GM06990 (cell line): ENCODE measurements around the gene RPS13.
A peak's percentile ranks its signal among the peaks of the same experiment; 100 is the strongest.
"Not testable (repeated sequence)": the region's sequence is repeated elsewhere in the genome, so short reads cannot be mapped to it uniquely, and the experiment has no call there.

Source experiments
- DNase-seq: peaks from one replicate; pipeline ENCODE4 v3.0.0-alpha.2; 2011; ENCODE audit not compliant: insufficient read length; ENCODE audit errors: extremely low read depth
- H3K27me3 ChIP-seq: replicated peaks from 2 replicates; pipeline ENCODE4 v1.6.0; 2011; ENCODE audit warnings: low read length; ENCODE audit not compliant: control insufficient read depth, insufficient read depth
- H3K36me3 ChIP-seq: 2 replicates; pipeline ENCODE4 v1.5.1; 2011; ENCODE audit warnings: low read length; ENCODE audit not compliant: control insufficient read depth, insufficient read depth
- H3K4me3 ChIP-seq: replicated peaks from 2 replicates; pipeline ENCODE4 v1.5.1; 2011; ENCODE audit warnings: low read depth, mild to moderate bottlenecking, control low read depth, low read length
- CTCF ChIP-seq: IDR thresholded peaks from 2 replicates; pipeline ENCODE4 v1.5.1; 2011; ENCODE audit warnings: low read length, control low read depth, mild to moderate bottlenecking, inconsistent platforms; ENCODE audit not compliant: insufficient read depth, poor library complexity, severe bottlenecking

RPS13 gene

GRCh38 chr11:17046690-17047089 is 30.8 kb downstream of the RPS13 start:
- TF ChIP-seq CTCF: no peak
- Histone ChIP-seq H3K36me3 (no peaks in the 10 kb centered on the region), H3K4me3 (no peak overlapping the region), H3K27me3 (no peaks in the 10 kb centered on the region)
- DNase-seq: no peak

- no peak for DNase-seq
- no peaks in the 10 kb centered on the region for H3K27me3 ChIP-seq
Observed at GRCh38 chr11:17036666-17037658, 40.5 kb downstream of the RPS13 start.

GRCh38 chr11:17034027-17034426 is 43.4 kb downstream of the RPS13 start:
- not testable (repeated sequence) for H3K36me3 ChIP-seq, DNase-seq, H3K4me3 ChIP-seq, H3K27me3 ChIP-seq

More at GRCh38 chr11:17036666-17037658, 40.5 kb downstream of the RPS13 start:
- Histone ChIP-seq H3K36me3 (no peaks in the 10 kb centered on the region), H3K4me3 (no peak overlapping the region)
- peak; percentile 34 for TF ChIP-seq CTCF

- no peaks in the 10 kb centered on the region for H3K27me3 ChIP-seq
- no peak overlapping the region for H3K4me3 ChIP-seq
- no peaks in the 10 kb centered on the region for H3K36me3 ChIP-seq
- no peak for DNase-seq
- TF ChIP-seq CTCF: no peak
Observed at GRCh38 chr11:17026487-17027082, 50.9 kb downstream of the RPS13 start.

GRCh38 chr11:17024924-17025323 is 52.5 kb downstream of the RPS13 start:
- H3K36me3 ChIP-seq: no peaks in the 10 kb centered on the region
- no peaks in the 10 kb centered on the region for H3K27me3 ChIP-seq
- no peak for TF ChIP-seq CTCF
- H3K4me3 ChIP-seq: no peak overlapping the region
- DNase-seq: no peak
